ENCODE measurements around the gene CACNA1E. TPM values are rescaled to one million over a fixed set of nuclear protein-coding genes. Genes with fewer than 3 reads are reported as not detected.

CACNA1E gene
- total RNA-seq, 2 donors from 2014 or later, result 0.44 to 0.53 TPM

- H3K9me3 ChIP-seq, result no peaks in the 10 kb centered on the region
- no peaks in the 10 kb centered on the region for H3K36me3 ChIP-seq
- H3K27ac ChIP-seq, result no peak overlapping the region
- no peaks in the 10 kb centered on the region for H3K4me1 ChIP-seq
- H3K27me3 ChIP-seq, result no peaks in the 10 kb centered on the region
- intact Hi-C loops (cut with DNase I), result no loop called here
- TF ChIP-seq CTCF (IDR thresholded peaks at IDR 0.05), result no peak
- no peak overlapping the region for H3K9ac ChIP-seq (ENCODE audit: low read depth in 2 of 2, low read length in 2 of 2)
- DNase-seq, result no peak
- no peak overlapping the region for H3K4me3 ChIP-seq
Measured at GRCh38 chr1:181504399-181504842, 21.1 kb downstream of the CACNA1E start.

- H3K27me3 ChIP-seq, result no peaks in the 10 kb centered on the region
- DNase-seq, result no peak
- intact Hi-C loops (cut with DNase I), result no loop called here
- no peak overlapping the region for H3K9ac ChIP-seq (ENCODE audit: low read depth in 2 of 2, low read length in 2 of 2)
- H3K36me3 ChIP-seq, result no peaks in the 10 kb centered on the region
- H3K4me3 ChIP-seq, result no peak overlapping the region
- H3K27ac ChIP-seq, result no peak overlapping the region
- no peak for TF ChIP-seq CTCF (IDR thresholded peaks at IDR 0.05)
- no peaks in the 10 kb centered on the region for H3K4me1 ChIP-seq
- no peaks in the 10 kb centered on the region for H3K9me3 ChIP-seq
Measured at GRCh38 chr1:181506563-181507353, 23.4 kb downstream of the CACNA1E start.

GRCh38 chr1:181508486-181509165 lies 25.3 kb downstream of the CACNA1E start:
- no peak overlapping the region for H3K9ac ChIP-seq (ENCODE audit: low read depth in 2 of 2, low read length in 2 of 2)
- no peak for DNase-seq
- H3K27ac ChIP-seq, result no peak overlapping the region
- H3K4me3 ChIP-seq, result no peak overlapping the region
- no peak for TF ChIP-seq CTCF (IDR thresholded peaks at IDR 0.05)
- H3K36me3 ChIP-seq, result no peaks in the 10 kb centered on the region
- H3K9me3 ChIP-seq, result no peaks in the 10 kb centered on the region
- H3K27me3 ChIP-seq, result no peaks in the 10 kb centered on the region
- no peaks in the 10 kb centered on the region for H3K4me1 ChIP-seq
- intact Hi-C loops (cut with DNase I), result no loop called here

GRCh38 chr1:181513786-181514297 lies 30.5 kb downstream of the CACNA1E start:
- H3K4me1 ChIP-seq, result no peaks in the 10 kb centered on the region
- H3K27ac ChIP-seq, result no peak overlapping the region
- TF ChIP-seq CTCF (IDR thresholded peaks at IDR 0.05), result no peak
- DNase-seq, result no peak
- no peak overlapping the region for H3K4me3 ChIP-seq
- no peak overlapping the region for H3K9ac ChIP-seq (ENCODE audit: low read depth in 2 of 2, low read length in 2 of 2)
- no peaks in the 10 kb centered on the region for H3K36me3 ChIP-seq
- H3K27me3 ChIP-seq, result no peaks in the 10 kb centered on the region
- intact Hi-C loops (cut with DNase I), result no loop called here
- no peaks in the 10 kb centered on the region for H3K9me3 ChIP-seq

- DNase-seq, result no peak
- no peak for TF ChIP-seq CTCF (IDR thresholded peaks at IDR 0.05)
- H3K27me3 ChIP-seq, result no peaks in the 10 kb centered on the region
- H3K27ac ChIP-seq, result no peak overlapping the region
- H3K9ac ChIP-seq (ENCODE audit: low read depth in 2 of 2, low read length in 2 of 2), result no peak overlapping the region
- no peaks in the 10 kb centered on the region for H3K4me1 ChIP-seq
- intact Hi-C loops (cut with DNase I), result no loop called here
- H3K4me3 ChIP-seq, result no peak overlapping the region
- H3K36me3 ChIP-seq, result no peaks in the 10 kb centered on the region
- H3K9me3 ChIP-seq, result no peaks in the 10 kb centered on the region
Measured at GRCh38 chr1:181514298-181515290, 31.3 kb downstream of the CACNA1E start.
